HepG2 (cell line): Measurements from ENCODE around the gene CDK12.
"Not testable (repeated sequence)": the region's sequence is repeated elsewhere in the genome, so short reads cannot be mapped to it uniquely, and the experiment has no call there.

Source experiments
- AHR ChIP-seq: IDR thresholded peaks from 2 replicates; pipeline ENCODE4 v1.6.1; 2018; ENCODE audit warnings: missing genetic modification reagents, missing compliant biosample characterization
- ATF6 ChIP-seq: sonication (generic); formaldehyde crosslinking; conservative IDR thresholded peaks from 2 replicates; pipeline ENCODE4 v1.4.0; 2020; ENCODE audit warnings: missing genetic modification reagents
- CTCF ChIP-seq: sonication (generic); formaldehyde crosslinking; IDR thresholded peaks from 2 replicates; pipeline ENCODE4 v1.5.0; 2020; ENCODE audit warnings: mild to moderate bottlenecking, missing genetic modification reagents, moderate library complexity
- DPF2 ChIP-seq: sonication (generic); formaldehyde crosslinking; IDR thresholded peaks from 2 replicates; pipeline ENCODE4 v1.4.0; 2020; ENCODE audit warnings: mild to moderate bottlenecking, low read depth, missing genetic modification reagents, borderline replicate concordance
- EZH2 ChIP-seq: conservative IDR thresholded peaks from 2 replicates; pipeline ENCODE4 v1.6.1; 2012; ENCODE audit warnings: mild to moderate bottlenecking, low read depth, low read length, moderate library complexity
- GABPB1 ChIP-seq: IDR thresholded peaks from 2 replicates; pipeline ENCODE4 v1.6.1; 2016; ENCODE audit warnings: mild to moderate bottlenecking, missing genetic modification reagents, moderate library complexity, missing compliant biosample characterization
- KLF6 ChIP-seq: IDR thresholded peaks from 2 replicates; pipeline ENCODE4 v1.8.0; 2016; ENCODE audit warnings: missing biosample characterization, missing genetic modification reagents
- NCOR1 ChIP-seq: fragments of 200-600 bp; sonication (generic); IDR thresholded peaks from 2 replicates; pipeline ENCODE4 v1.7.0; 2017; ENCODE audit warnings: antibody characterized with exemption, low read length, borderline replicate concordance
- NR2C2 ChIP-seq: sonication (generic); formaldehyde crosslinking; IDR thresholded peaks from 2 replicates; pipeline ENCODE4 v1.4.0; 2020; ENCODE audit warnings: missing genetic modification reagents, mild to moderate bottlenecking, moderate library complexity, borderline replicate concordance
- POLR2AphosphoS5 ChIP-seq: IDR thresholded peaks from 2 replicates; pipeline ENCODE4 v1.6.1; 2012; ENCODE audit warnings: low read depth, low read length
- ZFP36 ChIP-seq: fragments of 150-350 bp; IDR thresholded peaks from 2 replicates; pipeline ENCODE4 v1.6.1; 2018; ENCODE audit warnings: borderline replicate concordance, low read length, low read depth; ENCODE audit not compliant: partially characterized antibody
- ZNF407 ChIP-seq: sonication (generic); formaldehyde crosslinking; IDR thresholded peaks from one replicate; pipeline ENCODE4 v1.5.1; 2020; ENCODE audit warnings: mild to moderate bottlenecking, missing genetic modification reagents; ENCODE audit errors: not compliant biosample characterization
- ZNF510 ChIP-seq: sonication (generic); formaldehyde crosslinking; IDR thresholded peaks from 2 replicates; pipeline ENCODE4 v1.4.0; 2020; ENCODE audit warnings: low read depth, mild to moderate bottlenecking, missing genetic modification reagents
- TF ChIP-seq, protein P1 (sequence below): conservative IDR thresholded peaks from 2 replicates; pipeline ENCODE4 v1.6.1; 2018; ENCODE audit warnings: missing genetic modification reagents

DNA sequence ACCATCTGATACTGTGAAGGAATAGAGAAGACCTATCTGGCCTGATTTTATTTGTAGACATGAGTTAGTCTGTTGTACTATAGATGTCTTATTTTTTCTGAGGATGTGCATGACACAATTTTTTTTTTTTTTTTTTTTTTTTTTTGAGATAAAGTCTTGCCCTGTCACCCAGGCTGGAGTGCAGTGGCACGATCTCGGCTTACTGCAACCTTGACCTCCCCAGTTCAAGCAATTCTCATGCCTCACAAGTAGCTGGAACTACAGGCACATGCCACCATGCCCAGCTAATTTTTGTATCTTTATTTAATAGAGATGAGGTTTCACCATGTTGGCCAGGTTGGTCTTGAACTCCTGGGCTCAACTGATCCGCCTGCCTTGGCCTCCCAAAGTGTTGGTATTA lies 26.2 kb downstream of the CDK12 start:
- TF ChIP-seq NR2C2 (CRISPR knock-in tag); NCOR1; CTCF (CRISPR knock-in tag); AHR (CRISPR knock-in tag); ZNF407 (CRISPR knock-in tag); DPF2 (CRISPR knock-in tag); ZFP36; ATF6; EZH2; ZNF510 (CRISPR knock-in tag); KLF6 (CRISPR knock-in tag); POLR2AphosphoS5; GABPB1: not testable (repeated sequence)
- TF ChIP-seq, protein P1, sequence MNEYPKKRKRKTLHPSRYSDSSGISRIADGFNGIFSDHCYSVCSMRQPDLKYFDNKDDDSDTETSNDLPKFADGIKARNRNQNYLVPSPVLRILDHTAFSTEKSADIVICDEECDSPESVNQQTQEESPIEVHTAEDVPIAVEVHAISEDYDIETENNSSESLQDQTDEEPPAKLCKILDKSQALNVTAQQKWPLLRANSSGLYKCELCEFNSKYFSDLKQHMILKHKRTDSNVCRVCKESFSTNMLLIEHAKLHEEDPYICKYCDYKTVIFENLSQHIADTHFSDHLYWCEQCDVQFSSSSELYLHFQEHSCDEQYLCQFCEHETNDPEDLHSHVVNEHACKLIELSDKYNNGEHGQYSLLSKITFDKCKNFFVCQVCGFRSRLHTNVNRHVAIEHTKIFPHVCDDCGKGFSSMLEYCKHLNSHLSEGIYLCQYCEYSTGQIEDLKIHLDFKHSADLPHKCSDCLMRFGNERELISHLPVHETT (CRISPR knock-in tag) = not testable (repeated sequence)
